CD1c-positive myeloid dendritic cell (primary cell): ENCODE data around the gene NRN1.

Experiments
- DNase-seq: peaks from one replicate; pipeline ENCODE4 v3.0.0-alpha.2; 2016; ENCODE audit errors: extremely low spot score

NRN1 gene

GRCh38 chr6:6002848-6003620, 3.7 kb downstream of the NRN1 start:
- DNase-seq, result no peak

GRCh38 chr6:6002005-6002847, 4.5 kb downstream of the NRN1 start:
- DNase-seq, result no peak

- no peak for DNase-seq
These were observed 5.3 kb downstream of the NRN1 start for GRCh38 chr6:6001443-6001842.

GRCh38 chr6:5999688-6000608, 6.8 kb downstream of the NRN1 start:
- no peak for DNase-seq

- no peak for DNase-seq
These were observed 7.7 kb downstream of the NRN1 start for GRCh38 chr6:5998711-5999687.

- DNase-seq, result no peak
These were observed 8.5 kb downstream of the NRN1 start for GRCh38 chr6:5998236-5998635.

- peak; percentile 86 for DNase-seq
These were observed 9.2 kb downstream of the NRN1 start for GRCh38 chr6:5997420-5997987.

- DNase-seq, result no peak
These were observed 9.9 kb downstream of the NRN1 start for GRCh38 chr6:5996714-5997419.

GRCh38 chr6:5995949-5996713, 10.6 kb downstream of the NRN1 start:
- peak; percentile 38 for DNase-seq

- DNase-seq, result no peak
These were observed 11.1 kb downstream of the NRN1 start for GRCh38 chr6:5995658-5995948.

- no peak for DNase-seq
These were observed 11.6 kb downstream of the NRN1 start for GRCh38 chr6:5994999-5995657.

- no peak for DNase-seq
These were observed 12.3 kb downstream of the NRN1 start for GRCh38 chr6:5994234-5994998.

GRCh38 chr6:5992551-5993225, 14.0 kb downstream of the NRN1 start:
- DNase-seq, result no peak

GRCh38 chr6:5990786-5991185, 15.9 kb downstream of the NRN1 start:
- no peak for DNase-seq

- peak; percentile 86 for DNase-seq
These were observed 17.5 kb downstream of the NRN1 start for GRCh38 chr6:5989141-5989723.

- DNase-seq, result no peak
These were observed 19.9 kb downstream of the NRN1 start for GRCh38 chr6:5986861-5987260.
